Measurements from ENCODE around the gene AGMO. TPM values are rescaled to one million over a fixed set of nuclear protein-coding genes. Genes with fewer than 3 reads are reported as not detected.
"Not testable (repeated sequence)": the region's sequence is repeated elsewhere in the genome, so short reads cannot be mapped to it uniquely, and the experiment has no call there.

The AGMO gene
- total and polyA plus RNA-seq, 2 donors (not counting 1 experiment from before 2014, with no cell fraction given) = 0.06 TPM; not detected in 1

DNA sequence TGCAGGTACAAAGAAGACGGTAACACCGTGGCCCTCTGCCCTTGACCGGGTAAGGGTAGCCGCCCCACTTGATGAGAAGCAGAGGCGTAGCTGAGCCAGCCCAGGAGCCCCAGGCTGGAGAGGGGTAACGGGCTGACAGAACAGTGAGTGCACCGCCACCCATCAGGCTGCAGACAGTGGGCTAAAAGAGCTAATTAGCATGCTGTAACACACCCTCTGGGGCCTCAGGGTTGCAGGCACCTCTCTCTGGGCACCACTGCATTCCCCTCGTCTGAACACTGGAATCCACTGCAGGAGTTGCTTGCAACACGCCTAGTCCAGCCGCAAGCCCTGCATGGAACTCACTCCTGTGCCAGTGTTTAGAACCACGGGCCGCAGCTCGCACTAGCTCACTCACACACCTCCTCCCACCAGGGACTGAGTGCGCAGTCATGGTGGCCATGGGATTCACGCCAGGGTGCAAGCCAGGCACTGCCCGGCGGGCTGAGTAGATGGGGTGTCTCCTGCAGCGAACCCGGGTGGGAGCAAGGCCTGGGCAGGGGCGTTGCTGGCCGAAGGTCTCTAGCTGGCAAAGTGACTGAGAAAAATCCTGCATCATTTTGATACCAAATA lies 36.1 kb downstream of the AGMO start:
- TF ChIP-seq CTCF (conservative IDR thresholded peaks at IDR 0.05 in 1 of 2, IDR thresholded peaks at IDR 0.05 in 1 of 2; ENCODE audit: low read depth in 1 of 2, low read length in 2 of 2) (no peak), EZH2 (IDR thresholded peaks at IDR 0.05; ENCODE audit: low read length, missing control alignments) (no peak)

GRCh38 chr7:15524077-15524476 lies 37.7 kb downstream of the AGMO start:
- TF ChIP-seq CTCF (conservative IDR thresholded peaks at IDR 0.05 in 1 of 2, IDR thresholded peaks at IDR 0.05 in 1 of 2; ENCODE audit: low read depth in 1 of 2, low read length in 2 of 2) (no peak), EZH2 (IDR thresholded peaks at IDR 0.05; ENCODE audit: low read length, missing control alignments) (no peak)
- H3K9me3 ChIP-seq (ENCODE audit: control insufficient read depth, insufficient read depth, low read depth, low read length) = no peaks in the 10 kb centered on the region
- no peaks in the 10 kb centered on the region for H3K27me3 ChIP-seq (ENCODE audit: control insufficient read depth, insufficient read depth, low read length)
- H3K27ac ChIP-seq (ENCODE audit: insufficient read depth, low read length) = no peak overlapping the region
- H3K4me3 ChIP-seq (replicated peaks in 1 of 4; ENCODE audit: control extremely low read depth in 1 of 4, insufficient read depth in 1 of 4, low read depth in 3 of 4, low read length in 4 of 4) = no peak overlapping the region
- H3K79me2 ChIP-seq (ENCODE audit: control insufficient read depth, insufficient read depth, low read length) = no peaks in the 10 kb centered on the region
- H4K20me1 ChIP-seq (ENCODE audit: control insufficient read depth, extremely low read depth, insufficient read depth, low read length) = no peaks in the 10 kb centered on the region
- H3K9ac ChIP-seq (ENCODE audit: insufficient read depth, low read length) = no peak overlapping the region
- H3K4me1 ChIP-seq (ENCODE audit: control insufficient read depth, extremely low read depth, insufficient read depth, low read length) = no peaks in the 10 kb centered on the region
- H3K36me3 ChIP-seq (ENCODE audit: control insufficient read depth, insufficient read depth, low read length) = no peaks in the 10 kb centered on the region
- no peak overlapping the region for H2AFZ ChIP-seq (ENCODE audit: low read length)
- no peak overlapping the region for H3K4me2 ChIP-seq (ENCODE audit: extremely low read depth, insufficient read depth, low read length)
- no peak for DNase-seq (ENCODE audit: low read depth in 2 of 2)

More for the DNA sequence above, 36.1 kb downstream of the AGMO start:
- Histone ChIP-seq H3K27me3 (ENCODE audit: control insufficient read depth, insufficient read depth, low read length) (no peaks in the 10 kb centered on the region), H3K4me3 (replicated peaks in 1 of 4; ENCODE audit: control extremely low read depth in 1 of 4, insufficient read depth in 1 of 4, low read depth in 3 of 4, low read length in 4 of 4) (no peak overlapping the region), H3K9ac (ENCODE audit: insufficient read depth, low read length) (no peak overlapping the region), H3K27ac (ENCODE audit: insufficient read depth, low read length) (no peak overlapping the region), H3K36me3 (ENCODE audit: control insufficient read depth, insufficient read depth, low read length) (no peaks in the 10 kb centered on the region), H3K79me2 (ENCODE audit: control insufficient read depth, insufficient read depth, low read length) (no peaks in the 10 kb centered on the region), H3K4me2 (ENCODE audit: extremely low read depth, insufficient read depth, low read length) (no peak overlapping the region), H3K4me1 (ENCODE audit: control insufficient read depth, extremely low read depth, insufficient read depth, low read length) (no peaks in the 10 kb centered on the region), H4K20me1 (ENCODE audit: control insufficient read depth, extremely low read depth, insufficient read depth, low read length) (no peaks in the 10 kb centered on the region), H2AFZ (ENCODE audit: low read length) (no peak overlapping the region), H3K9me3 (ENCODE audit: control insufficient read depth, insufficient read depth, low read depth, low read length) (no peaks in the 10 kb centered on the region)
- DNase-seq (ENCODE audit: low read depth in 2 of 2) = no peak

- H4K20me1 ChIP-seq (ENCODE audit: control insufficient read depth, extremely low read depth, insufficient read depth, low read length); H3K27ac ChIP-seq (ENCODE audit: insufficient read depth, low read length); H3K36me3 ChIP-seq (ENCODE audit: control insufficient read depth, insufficient read depth, low read length); DNase-seq (ENCODE audit: low read depth in 2 of 2); H3K79me2 ChIP-seq (ENCODE audit: control insufficient read depth, insufficient read depth, low read length); H3K9me3 ChIP-seq (ENCODE audit: control insufficient read depth, insufficient read depth, low read depth, low read length); H2AFZ ChIP-seq (ENCODE audit: low read length); H3K27me3 ChIP-seq (ENCODE audit: control insufficient read depth, insufficient read depth, low read length); H3K4me3 ChIP-seq (replicated peaks in 1 of 4; ENCODE audit: control extremely low read depth in 1 of 4, insufficient read depth in 1 of 4, low read depth in 3 of 4, low read length in 4 of 4); H3K9ac ChIP-seq (ENCODE audit: insufficient read depth, low read length); H3K4me1 ChIP-seq (ENCODE audit: control insufficient read depth, extremely low read depth, insufficient read depth, low read length); H3K4me2 ChIP-seq (ENCODE audit: extremely low read depth, insufficient read depth, low read length): not testable (repeated sequence)
These were observed 44.0 kb downstream of the AGMO start for GRCh38 chr7:15517865-15518264.
